Panc1 (cell line): ENCODE measurements around the gene PGS1. TPM values are rescaled to one million over a fixed set of nuclear protein-coding genes. Genes with fewer than 3 reads are reported as not detected.

ENCODE experiments used
- ATAC-seq: fragments of 200-7000 bp; cut with Tn5 transposase; 2 replicates; pipeline ENCODE4 v1.9.1; 2020; ENCODE audit warnings: mild to moderate bottlenecking, moderate library complexity
- BruUV-seq: library from RNA; stranded (reverse); fragments of 400-500 nt; replicated peaks from 2 replicates; lab custom pipeline; 2021; lab: Mats Ljungman, UMichigan
- CTCF ChIA-PET: fragments of 300-600 bp; sonication (Branson Sonifier 250); formaldehyde crosslinking; loops from one replicate; lab custom pipeline; 2022; ENCODE audit warnings: antibody characterized with exemption; lab: Charles Lee
- POLR2A ChIA-PET: fragments of 300-600 bp; sonication (Branson Sonifier 250); formaldehyde crosslinking; loops from one replicate; lab custom pipeline; 2022; ENCODE audit warnings: antibody characterized with exemption; lab: Charles Lee
- DNase-seq: peaks from one replicate; pipeline ENCODE4 v3.0.0-alpha.2; 2010; ENCODE audit warnings: low read depth, low spot score
- H3K27ac ChIP-seq: 2 replicates; pipeline ENCODE4 v1.5.1; 2011; ENCODE audit warnings: mild to moderate bottlenecking, low read length, inconsistent platforms
- H3K27me3 ChIP-seq: fragments of 200-500 bp; sonication (Bioruptor generic); 2 replicates; pipeline ENCODE4 v1.6.0; 2014; ENCODE audit warnings: low read length, inconsistent platforms; ENCODE audit not compliant: control insufficient read depth, insufficient read depth
- H3K36me3 ChIP-seq: fragments of 200-500 bp; sonication (Bioruptor generic); 2 replicates; pipeline ENCODE4 v1.5.1; 2014; ENCODE audit warnings: inconsistent platforms, mild to moderate bottlenecking, low read length, moderate library complexity; ENCODE audit not compliant: control insufficient read depth, insufficient read depth
- H3K4me1 ChIP-seq: 2 replicates; pipeline ENCODE4 v1.5.1; 2011; ENCODE audit warnings: inconsistent platforms, mild to moderate bottlenecking, low read length, moderate library complexity; ENCODE audit not compliant: control insufficient read depth, insufficient read depth
- H3K4me3 ChIP-seq, 2 experiments: 2 replicates each; pipeline ENCODE4 v1.5.1; 2011 to 2012; ENCODE audit warnings: low read depth in 2 of 2, low read length in 2 of 2, mild to moderate bottlenecking in 2 of 2, inconsistent platforms in 1 of 2, moderate library complexity in 1 of 2
- H3K9me3 ChIP-seq: fragments of 200-500 bp; sonication (Bioruptor generic); 2 replicates; pipeline ENCODE4 v1.5.1; 2014; ENCODE audit warnings: low read depth, mild to moderate bottlenecking, inconsistent platforms, low read length, moderate library complexity; ENCODE audit not compliant: control insufficient read depth, insufficient read depth
- POLR2AphosphoS5 ChIP-seq: IDR thresholded peaks from 2 replicates; pipeline ENCODE4 v1.6.1; 2012; ENCODE audit warnings: mild to moderate bottlenecking, low read depth, low read length, moderate library complexity
- SIN3A ChIP-seq: IDR thresholded peaks from 2 replicates; pipeline ENCODE4 v1.6.1; 2012; ENCODE audit warnings: low read depth, mild to moderate bottlenecking, low read length, moderate library complexity, borderline replicate concordance; ENCODE audit not compliant: insufficient read depth
- TCF7L2 ChIP-seq: IDR thresholded peaks from 2 replicates; pipeline ENCODE4 v1.6.1; 2011; ENCODE audit warnings: mild to moderate bottlenecking, low read depth, low read length, inconsistent platforms
- in situ Hi-C: cut with HindIII; loops from 2 replicates; pipeline ENCODE4 v1.10.0; 2016; ENCODE audit warnings: low sequenced_read_pairs, low pct_unique_long_range_greater_than_20kb
- intact Hi-C: fragments of 100-400 bp; cut with micrococcal nuclease; formaldehyde crosslinking; loops from one replicate; pipeline ENCODE4 v1.10.0; 2022; ENCODE audit not compliant: unreplicated experiment
- total RNA-seq: library from RNA; stranded (reverse); gene quantifications from one replicate; pipeline ENCODE4 v1.2.1, GENCODE V29; 2021; ENCODE audit not compliant: unreplicated experiment
- TF ChIP-seq, protein P1 (sequence below): fragments of 450-650 bp; IDR thresholded peaks from 2 replicates; pipeline ENCODE4 v1.5.1; 2017; ENCODE audit warnings: mild to moderate bottlenecking
- TF ChIP-seq, protein P2 (sequence below), 2 experiments: IDR thresholded peaks; 2 replicates each; pipeline ENCODE4 v1.6.1; 2011 to 2012; ENCODE audit warnings: low read depth in 2 of 2, control low read depth in 1 of 2, low read length in 1 of 2, mild to moderate bottlenecking in 1 of 2, moderate library complexity in 1 of 2; ENCODE audit not compliant: insufficient read depth in 1 of 2

The PGS1 gene
- total RNA-seq, 1 experiment from 2014 or later = 47.5 TPM

DNA sequence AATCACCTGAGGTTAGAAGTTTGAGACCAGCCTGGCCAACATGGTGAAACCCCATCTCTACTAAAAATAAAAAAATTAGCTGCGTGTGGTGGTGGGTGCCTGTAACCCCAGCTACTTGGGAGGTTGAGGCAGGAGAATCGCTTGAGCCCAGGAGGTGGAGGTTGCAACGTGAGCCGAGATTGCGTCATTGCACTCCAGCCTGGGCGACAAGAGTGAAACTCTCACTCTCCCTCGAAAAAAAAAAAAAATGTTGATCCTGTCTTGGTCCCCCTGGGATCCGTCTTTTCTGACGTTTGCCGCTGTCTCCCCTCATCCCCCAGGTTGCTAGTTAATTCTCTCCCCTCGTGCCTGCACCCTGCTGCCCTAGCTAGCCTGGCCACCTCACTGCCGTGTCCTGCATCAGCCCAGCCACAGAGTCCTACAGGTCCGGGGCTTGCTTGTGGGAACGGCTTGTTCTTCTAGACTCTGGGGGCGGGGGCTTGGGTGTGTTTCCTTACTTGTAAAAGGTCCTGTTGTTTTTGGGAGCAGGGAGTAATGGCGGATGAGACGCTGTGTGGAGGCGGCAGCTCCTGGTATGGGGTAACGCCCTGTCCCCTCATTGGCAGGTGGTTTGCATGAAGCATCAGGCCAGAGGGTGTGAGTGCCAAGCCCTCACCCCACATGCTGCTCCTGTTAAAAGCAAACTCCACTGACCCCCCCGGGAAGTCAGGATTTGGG lies 44.6 kb downstream of the PGS1 start:
- ATAC-seq (no peak), DNase-seq (no peak)
- H3K4me1 ChIP-seq = peaks cover 12% of the 10 kb centered on the region; the same call in 1 of the 2 replicates
- no peak overlapping the region for H3K27ac ChIP-seq
- no peaks in the 10 kb centered on the region for H3K27me3 ChIP-seq
- TF ChIP-seq POLR2AphosphoS5 (no peak), TCF7L2 (no peak), SIN3A (no peak)
- TF ChIP-seq, protein P1, sequence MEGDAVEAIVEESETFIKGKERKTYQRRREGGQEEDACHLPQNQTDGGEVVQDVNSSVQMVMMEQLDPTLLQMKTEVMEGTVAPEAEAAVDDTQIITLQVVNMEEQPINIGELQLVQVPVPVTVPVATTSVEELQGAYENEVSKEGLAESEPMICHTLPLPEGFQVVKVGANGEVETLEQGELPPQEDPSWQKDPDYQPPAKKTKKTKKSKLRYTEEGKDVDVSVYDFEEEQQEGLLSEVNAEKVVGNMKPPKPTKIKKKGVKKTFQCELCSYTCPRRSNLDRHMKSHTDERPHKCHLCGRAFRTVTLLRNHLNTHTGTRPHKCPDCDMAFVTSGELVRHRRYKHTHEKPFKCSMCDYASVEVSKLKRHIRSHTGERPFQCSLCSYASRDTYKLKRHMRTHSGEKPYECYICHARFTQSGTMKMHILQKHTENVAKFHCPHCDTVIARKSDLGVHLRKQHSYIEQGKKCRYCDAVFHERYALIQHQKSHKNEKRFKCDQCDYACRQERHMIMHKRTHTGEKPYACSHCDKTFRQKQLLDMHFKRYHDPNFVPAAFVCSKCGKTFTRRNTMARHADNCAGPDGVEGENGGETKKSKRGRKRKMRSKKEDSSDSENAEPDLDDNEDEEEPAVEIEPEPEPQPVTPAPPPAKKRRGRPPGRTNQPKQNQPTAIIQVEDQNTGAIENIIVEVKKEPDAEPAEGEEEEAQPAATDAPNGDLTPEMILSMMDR = no peak
- TF ChIP-seq, protein P2, sequence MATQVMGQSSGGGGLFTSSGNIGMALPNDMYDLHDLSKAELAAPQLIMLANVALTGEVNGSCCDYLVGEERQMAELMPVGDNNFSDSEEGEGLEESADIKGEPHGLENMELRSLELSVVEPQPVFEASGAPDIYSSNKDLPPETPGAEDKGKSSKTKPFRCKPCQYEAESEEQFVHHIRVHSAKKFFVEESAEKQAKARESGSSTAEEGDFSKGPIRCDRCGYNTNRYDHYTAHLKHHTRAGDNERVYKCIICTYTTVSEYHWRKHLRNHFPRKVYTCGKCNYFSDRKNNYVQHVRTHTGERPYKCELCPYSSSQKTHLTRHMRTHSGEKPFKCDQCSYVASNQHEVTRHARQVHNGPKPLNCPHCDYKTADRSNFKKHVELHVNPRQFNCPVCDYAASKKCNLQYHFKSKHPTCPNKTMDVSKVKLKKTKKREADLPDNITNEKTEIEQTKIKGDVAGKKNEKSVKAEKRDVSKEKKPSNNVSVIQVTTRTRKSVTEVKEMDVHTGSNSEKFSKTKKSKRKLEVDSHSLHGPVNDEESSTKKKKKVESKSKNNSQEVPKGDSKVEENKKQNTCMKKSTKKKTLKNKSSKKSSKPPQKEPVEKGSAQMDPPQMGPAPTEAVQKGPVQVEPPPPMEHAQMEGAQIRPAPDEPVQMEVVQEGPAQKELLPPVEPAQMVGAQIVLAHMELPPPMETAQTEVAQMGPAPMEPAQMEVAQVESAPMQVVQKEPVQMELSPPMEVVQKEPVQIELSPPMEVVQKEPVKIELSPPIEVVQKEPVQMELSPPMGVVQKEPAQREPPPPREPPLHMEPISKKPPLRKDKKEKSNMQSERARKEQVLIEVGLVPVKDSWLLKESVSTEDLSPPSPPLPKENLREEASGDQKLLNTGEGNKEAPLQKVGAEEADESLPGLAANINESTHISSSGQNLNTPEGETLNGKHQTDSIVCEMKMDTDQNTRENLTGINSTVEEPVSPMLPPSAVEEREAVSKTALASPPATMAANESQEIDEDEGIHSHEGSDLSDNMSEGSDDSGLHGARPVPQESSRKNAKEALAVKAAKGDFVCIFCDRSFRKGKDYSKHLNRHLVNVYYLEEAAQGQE (IDR thresholded peaks at IDR 0.05; ENCODE audit: insufficient read depth in 1 of 2, low read depth in 2 of 2, low read length in 1 of 2) = no peak
- H3K4me3 ChIP-seq = no peak overlapping the region
- BruUV-seq = no TSS peak
- H3K9me3 ChIP-seq = no peaks in the 10 kb centered on the region
- in situ Hi-C loops (no loop called here), intact Hi-C loops (loop anchor here (5.0 to 10.0 kb wide), 2 partner anchors 128 to 171 kb away; no protein-coding TSS in a partner anchor)
- CTCF ChIA-PET = interaction anchor here (0.6 to 2.3 kb wide), 4 partner anchors 13 to 172 kb away, joined by 5 to 18 read pairs (median 8); no protein-coding TSS in a partner anchor
- no peaks in the 10 kb centered on the region; the same call in 1 of the 2 replicates for H3K36me3 ChIP-seq
- POLR2A ChIA-PET = no interaction called here

DNA sequence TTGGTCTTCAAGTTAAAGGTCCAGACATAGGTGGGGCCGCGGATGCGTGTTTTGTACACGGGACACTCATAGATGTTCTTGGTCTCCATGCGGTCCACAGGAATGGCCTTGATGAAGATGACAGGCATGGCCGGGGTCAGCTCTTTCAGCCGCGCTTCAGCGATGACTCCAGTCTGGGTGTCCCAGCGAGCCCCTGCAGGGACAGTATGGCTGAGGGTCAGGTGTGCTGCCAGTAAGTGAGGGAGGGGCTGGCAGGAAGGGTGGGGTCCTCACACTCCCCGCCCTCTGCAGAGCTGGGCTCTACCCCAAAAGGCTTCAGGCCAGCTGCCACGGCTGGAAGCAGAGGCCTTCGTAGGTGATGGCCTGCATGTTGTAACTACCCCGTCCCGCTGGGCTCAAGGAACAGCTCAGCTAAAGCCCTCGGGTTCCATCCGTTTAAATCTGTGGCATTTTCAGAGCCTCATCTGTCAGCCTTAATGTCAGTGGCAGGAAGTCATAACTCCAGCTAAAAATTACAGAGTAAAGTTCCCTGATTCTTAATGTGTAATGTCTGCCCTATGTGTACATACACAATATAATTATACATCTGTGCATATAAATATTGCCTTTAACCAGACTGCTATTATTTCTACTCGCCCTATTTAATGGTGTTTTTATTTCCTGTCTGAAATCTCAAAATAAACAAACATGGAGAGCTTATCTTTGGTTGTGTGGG lies 45.7 kb downstream of the PGS1 start:
- CTCF ChIA-PET = interaction anchor here (0.8 kb wide), 1 partner anchor 110 kb away, joined by 3 read pairs; no protein-coding TSS in a partner anchor
- no peak overlapping the region for H3K27ac ChIP-seq
- no peak overlapping the region for H3K4me3 ChIP-seq
- in situ Hi-C loops = no loop called here
- H3K36me3 ChIP-seq = no peaks in the 10 kb centered on the region; the same call in 1 of the 2 replicates
- POLR2A ChIA-PET = no interaction called here
- BruUV-seq = no TSS peak
- TF ChIP-seq, protein P1 = no peak
- TF ChIP-seq POLR2AphosphoS5 (no peak), SIN3A (no peak), TCF7L2 (no peak)
- TF ChIP-seq, protein P2 (IDR thresholded peaks at IDR 0.05; ENCODE audit: insufficient read depth in 1 of 2, low read depth in 2 of 2, low read length in 1 of 2) = no peak
- intact Hi-C loops = loop anchor here (5.0 to 10.0 kb wide), 2 partner anchors 129 to 172 kb away; no protein-coding TSS in a partner anchor
- peaks cover 12% of the 10 kb centered on the region; the same call in 1 of the 2 replicates for H3K4me1 ChIP-seq
- H3K9me3 ChIP-seq = no peaks in the 10 kb centered on the region
- DNase-seq (no peak), ATAC-seq (no peak)
- no peaks in the 10 kb centered on the region for H3K27me3 ChIP-seq
